HG03175 (cell line): Measurements from ENCODE around the gene SNRK.
A peak's percentile ranks its signal among the peaks of the same experiment; 100 is the strongest.

Source experiments
- ATAC-seq: cut with Tn5 transposase; IDR thresholded peaks from one replicate; pipeline ENCODE4 v1.9.1; 2021; ENCODE audit warnings: mild to moderate bottlenecking, moderate library complexity; ENCODE audit not compliant: unreplicated experiment

The SNRK gene

DNA sequence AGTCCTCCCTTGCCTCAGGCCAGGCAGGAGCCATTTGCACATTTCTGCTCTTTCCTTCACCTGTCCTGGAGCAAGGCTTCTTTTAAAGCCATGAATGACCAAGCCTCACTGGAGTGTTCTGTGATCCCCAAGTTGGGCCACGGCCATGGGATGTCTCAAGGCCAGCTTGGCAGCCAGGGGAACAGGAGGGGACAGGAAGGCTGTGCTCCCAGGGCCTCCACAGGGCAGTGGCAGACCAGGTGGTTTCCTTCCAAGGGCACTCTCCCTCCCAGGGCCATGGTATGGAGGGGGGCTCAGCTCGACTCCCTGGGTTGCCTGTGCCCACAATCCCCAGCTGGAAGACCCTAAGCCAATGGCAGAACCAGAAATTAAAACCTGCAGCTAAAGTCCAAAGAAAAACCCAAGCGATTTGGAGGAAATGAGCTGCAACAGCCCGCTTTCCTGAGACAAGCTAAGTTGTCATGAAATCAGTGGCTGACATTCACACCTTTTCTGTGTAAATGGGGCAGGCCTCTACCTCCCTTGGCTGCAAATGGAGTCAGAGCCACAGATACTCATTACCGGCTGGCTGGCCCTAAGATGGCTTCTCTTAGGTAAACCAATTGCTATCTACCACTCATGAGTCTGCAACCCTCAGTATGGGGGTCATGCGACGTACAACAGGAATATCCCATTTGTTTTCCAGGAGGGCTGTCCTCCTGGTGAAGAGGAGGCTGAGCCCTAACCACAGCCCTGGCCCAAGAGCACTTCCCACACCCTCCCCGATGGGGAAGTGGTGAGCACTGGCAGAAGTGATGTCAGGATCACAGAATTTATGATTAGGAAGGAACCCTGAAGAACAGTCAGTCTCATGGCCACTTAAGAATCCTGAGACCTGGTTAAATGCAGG lies 83.3 kb downstream of the SNRK start:
- no peak for ATAC-seq

DNA sequence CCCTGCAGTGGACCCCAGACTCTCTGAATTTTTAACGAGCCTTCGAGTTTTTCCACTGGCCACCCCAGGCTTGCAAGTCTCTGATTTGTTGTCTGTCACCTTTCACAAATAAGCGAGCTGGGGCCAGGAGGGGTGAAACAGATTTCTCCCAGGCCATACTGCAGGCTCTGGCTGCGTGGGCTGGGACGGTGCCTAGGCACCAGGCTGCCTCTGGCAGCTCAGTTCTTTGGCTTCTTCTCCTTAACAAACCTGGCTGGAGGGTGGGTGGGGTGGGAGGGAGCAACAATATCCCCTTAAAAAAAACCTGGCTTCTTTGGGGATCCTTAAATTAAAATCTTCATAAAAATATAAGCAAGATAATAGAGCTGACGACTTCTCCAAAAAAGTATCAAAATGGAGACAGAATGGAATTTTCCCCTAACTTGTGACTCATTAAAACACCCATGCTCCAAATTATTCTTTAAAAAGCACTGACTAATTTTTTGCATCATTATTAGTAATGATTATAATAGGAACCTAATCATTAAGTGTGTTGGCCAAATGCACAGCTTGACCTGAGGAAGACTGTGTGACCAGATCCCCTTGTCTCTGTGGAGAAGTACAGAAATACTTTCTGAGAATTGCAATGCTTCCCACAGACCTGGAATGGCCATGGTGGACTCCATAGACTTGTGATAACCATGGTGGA lies 84.1 kb downstream of the SNRK start:
- no peak for ATAC-seq

DNA sequence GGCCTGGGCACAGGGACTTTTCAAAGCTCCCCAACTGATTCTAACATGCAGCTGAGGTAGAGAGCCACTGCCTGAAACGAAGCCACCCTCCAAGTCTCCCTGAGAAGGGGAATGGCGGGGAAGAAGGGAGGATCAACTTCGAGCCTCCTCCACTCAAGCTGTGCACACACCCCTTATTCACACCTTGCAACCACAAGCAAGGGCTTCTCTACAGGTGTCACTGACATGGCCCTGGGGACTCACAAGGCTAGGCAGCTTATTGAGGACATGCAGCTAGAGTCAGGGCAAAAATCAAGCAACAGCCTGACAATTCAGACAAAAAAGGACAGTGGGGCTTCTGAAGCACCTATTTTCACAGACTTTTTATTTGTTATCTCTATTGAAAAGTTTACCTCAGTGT lies 85.2 kb downstream of the SNRK start:
- ATAC-seq = no peak

- ATAC-seq = no peak
Measured at GRCh38 chr3:43372007-43372740, 85.8 kb downstream of the SNRK start.

DNA sequence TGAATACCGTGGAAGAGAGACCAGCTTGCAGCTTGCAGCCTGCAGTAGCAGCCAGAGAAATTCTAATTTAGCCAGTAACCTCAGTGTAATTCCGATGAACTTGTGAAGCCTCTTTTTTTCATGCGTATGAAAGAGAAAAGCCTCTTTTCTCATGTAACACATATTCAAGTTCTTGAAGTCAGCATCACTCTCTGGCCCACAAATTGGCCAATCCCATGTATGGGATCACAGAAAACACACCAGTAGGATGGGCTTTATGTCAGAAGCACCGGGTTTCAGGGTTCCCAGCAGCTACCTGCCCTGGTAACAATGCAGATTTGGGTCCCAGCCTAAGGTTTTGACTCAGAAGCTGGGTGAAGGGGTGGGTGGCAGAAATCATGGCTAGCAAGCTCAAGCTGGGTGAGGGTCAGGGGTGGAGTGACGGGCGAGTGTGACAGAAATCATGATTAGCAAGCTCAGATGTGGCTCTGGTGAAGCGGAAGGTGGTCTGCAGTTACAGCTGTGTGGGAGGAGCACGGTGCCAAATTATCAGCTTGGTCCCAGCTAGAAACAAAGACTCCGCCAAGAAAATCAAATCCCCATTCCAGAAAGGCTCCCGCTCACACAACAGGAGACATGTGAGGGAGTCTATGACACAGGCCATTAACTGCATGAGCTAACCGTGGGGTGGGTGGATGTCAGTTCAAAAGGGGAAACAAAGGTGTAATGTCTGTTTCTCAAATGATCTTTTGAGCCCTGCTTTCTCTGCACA lies 86.6 kb downstream of the SNRK start:
- no peak for ATAC-seq

DNA sequence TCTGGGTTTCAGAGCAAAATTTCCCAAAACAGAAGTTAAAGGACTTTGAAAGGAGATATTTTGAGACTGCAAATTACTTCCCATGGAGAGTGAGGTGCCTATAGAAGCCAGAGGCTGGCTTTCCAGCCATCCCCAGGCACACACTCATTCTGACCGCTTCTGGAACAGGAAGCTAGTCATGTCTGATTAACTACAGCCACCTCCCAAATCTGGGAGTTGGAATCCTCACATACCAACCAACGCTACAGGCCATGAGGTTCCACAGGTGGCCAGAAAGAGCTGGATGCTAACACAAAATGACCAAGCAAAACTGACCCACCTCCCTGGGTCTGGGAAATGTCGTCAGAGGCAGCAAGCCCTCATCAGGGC lies 87.2 kb downstream of the SNRK start:
- no peak for ATAC-seq

GRCh38 chr3:43378066-43378935 lies 92.0 kb downstream of the SNRK start:
- peak; percentile 85 for ATAC-seq

DNA sequence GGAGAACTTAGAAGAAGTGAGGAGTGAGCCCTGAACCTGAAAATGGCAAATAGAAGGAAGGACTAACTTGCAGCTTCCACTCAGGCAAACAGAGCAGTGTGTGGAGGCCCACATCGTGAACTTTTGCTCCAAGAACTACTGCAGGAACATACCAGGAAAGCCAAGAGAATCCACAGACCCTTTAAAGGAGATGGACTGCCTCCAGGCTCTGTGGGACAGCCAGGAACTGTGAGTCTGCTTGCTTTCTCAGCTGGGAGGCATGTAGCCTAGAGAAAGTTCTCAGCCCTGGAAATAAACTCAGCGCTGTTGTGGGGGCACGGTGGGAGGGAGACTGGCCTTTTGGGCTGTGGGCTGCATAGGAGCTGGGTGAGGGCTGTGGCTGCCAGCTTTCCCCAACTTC lies 93.0 kb downstream of the SNRK start:
- ATAC-seq = no peak

DNA sequence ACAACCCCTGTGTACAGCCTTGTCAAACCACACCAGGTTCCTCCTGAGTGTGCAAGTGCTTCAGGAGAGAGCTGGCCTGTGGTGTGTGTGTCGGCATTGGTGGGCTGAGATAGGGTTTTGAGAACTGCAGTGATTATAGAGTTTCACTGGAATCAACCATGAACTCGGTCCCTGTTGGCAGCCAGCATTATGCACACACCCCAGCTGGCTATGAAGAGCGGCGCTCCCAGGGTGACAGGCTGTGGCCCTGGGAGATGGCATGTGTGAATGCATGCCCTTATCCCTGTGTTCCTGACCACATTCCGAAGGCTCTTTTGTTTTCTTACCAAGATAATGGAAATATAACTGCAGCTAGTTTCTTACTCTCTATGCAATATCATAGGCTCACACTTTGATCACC lies 101.8 kb downstream of the SNRK start:
- no peak for ATAC-seq

DNA sequence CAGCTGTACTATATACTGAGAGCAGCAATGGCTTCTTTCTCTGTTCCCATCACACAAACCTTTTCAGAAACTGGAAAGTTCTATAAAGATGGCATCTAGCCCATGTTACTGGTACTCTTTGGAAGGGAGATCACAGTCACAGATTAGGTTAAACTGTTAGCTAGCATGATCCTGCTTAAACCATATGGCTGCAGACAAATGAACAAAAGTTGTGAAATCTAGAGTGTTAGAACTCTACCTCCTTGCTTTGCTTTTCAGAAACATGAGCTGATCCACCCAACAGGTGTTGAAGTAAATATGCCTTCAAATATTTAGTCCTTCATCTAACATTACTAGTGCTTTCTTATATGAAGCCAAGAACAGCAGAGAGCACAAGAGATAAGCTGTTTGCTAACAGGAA lies 102.6 kb downstream of the SNRK start:
- ATAC-seq = no peak

DNA sequence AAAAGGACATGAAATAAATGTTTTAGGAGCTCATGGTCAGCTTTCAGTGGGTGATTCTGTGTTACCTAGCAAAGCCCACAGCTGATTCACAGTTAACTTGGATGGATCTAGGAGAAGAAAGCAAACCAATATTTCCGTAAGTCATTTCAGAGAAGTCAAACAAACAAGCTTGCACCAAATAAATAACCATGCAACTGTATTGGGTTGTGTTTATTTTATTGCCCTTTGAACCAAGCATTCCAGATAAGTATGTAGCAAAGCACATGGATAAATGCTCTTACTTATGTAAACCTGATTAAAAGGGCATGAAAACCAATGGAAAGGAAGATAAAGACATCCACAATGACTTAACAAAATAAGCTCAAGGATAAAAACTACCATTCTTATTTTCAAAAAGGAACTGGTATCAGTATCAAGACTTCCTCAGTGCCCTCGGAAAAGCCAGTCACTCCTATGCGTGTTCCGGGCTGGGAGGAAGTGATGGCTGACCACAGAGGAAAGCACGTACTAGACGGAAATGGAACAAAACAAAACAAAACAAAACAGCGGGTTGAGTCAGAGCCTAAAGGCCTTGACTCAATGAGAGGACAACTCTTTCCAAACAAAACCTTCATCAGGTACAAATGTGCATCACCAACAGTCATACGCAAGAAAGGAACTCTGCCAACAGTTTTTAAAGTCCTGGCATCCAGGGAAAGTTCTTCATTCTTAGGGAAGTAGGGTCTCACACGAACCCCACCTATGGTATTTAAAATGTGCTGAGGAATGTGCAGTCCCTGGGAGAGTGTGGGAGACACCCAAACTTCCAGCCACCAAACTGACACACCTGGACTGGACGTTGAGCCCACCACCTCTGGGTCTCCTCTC lies 103.3 kb downstream of the SNRK start:
- no peak for ATAC-seq

GRCh38 chr3:43390255-43390588 lies 103.9 kb downstream of the SNRK start:
- no peak for ATAC-seq

GRCh38 chr3:43391621-43392020 lies 105.3 kb downstream of the SNRK start:
- no peak for ATAC-seq

DNA sequence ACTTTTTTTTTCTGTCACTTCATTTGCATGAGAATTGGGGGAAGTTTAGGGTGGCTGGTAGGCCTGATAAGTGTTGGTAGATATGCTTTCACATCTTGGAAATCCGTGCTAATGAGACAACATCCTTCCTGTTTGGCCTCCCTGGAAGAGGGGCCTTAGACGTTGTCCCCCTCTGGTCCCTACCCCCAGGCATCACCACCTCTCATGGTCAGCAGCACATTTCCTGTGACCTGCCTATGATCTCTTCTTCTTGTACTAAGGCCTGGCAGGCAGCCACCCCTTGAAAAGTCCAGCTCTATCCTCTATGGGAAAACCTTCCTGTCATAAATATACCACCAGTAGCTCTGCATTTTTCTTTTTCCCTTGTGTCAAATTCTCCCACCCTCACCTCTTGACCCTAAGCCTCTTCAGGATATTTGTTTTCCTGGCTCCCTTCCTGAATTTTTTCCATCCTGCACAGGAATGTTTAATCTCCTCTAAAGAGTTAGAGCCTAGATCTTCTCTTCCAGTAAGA lies 107.8 kb downstream of the SNRK start:
- no peak for ATAC-seq

DNA sequence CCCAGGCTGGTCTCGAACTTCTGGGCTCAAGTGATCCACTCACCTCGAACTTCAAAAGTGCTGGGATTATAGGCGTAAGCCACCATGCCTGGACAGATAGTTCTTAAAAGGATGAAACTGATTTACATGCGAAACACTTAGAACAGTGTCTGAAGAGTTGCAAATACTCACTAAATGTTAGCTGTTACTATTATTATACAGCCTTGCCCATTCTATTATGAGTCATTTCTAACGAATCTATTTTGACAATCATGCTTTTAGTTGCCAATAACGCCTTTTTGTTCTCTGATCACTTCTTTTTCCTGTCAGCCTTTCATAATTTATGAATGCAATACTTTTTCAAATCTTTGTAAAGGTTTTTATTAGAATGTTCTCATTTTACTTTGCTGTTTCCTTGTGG lies 112.7 kb downstream of the SNRK start:
- no peak for ATAC-seq

DNA sequence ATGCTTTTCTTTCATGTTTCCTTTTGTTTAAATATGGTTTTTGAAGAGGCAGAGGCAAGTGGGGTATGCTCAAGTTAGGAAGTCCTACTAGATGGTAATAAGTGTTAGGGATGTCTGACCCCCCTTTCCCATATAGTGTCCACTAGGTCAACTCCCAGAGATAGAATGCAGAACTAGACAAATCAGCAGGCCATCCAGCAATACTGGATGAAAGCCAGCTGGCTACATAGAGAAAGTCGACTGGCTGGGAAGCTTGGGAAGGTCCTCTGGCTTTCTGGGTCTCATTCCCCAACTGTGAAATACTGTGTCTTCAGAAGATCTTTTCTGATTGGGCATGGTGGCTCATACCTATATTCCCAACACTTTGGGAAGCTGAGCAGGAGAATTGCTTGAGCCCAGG lies 113.8 kb downstream of the SNRK start:
- no peak for ATAC-seq
